ENCODE data around the gene RAB34. TPM values are rescaled to one million over a fixed set of nuclear protein-coding genes. Genes with fewer than 3 reads are reported as not detected.

RAB34 gene
- total RNA-seq, 1 experiment from 2014 or later: 161 TPM

DNA sequence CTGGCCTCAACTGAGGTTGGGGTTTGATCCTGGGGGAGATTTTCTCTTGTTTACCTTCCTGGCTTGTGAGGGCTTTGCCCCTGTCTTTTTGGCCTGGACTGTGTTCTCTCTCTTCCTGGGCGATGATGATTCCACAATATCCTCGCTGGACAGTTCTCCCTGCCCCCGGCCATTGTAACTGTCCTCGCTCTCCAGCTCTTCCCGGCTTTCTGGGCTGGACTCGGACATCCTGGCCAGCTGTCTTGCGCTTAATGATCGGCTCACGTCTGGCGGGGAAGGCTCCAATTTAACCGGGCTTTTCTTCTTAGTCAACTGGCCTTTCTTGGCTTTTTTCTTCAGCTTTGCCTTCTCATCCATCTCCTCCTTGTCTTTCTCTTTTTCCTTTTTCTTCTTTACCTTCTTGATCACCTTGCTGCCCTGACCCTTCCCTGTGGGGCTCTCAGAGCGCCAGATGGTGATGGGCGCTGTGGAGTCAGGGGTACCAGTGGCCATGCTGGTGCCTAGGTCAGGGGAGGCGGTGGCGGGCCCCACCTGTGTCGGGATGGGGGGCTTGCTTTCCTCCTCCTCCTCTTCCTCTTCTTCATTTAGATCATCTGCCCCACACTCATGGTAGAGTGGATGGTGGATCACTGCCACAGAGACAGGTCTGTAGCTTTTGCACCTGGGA is 14.0 kb downstream of the RAB34 start:
- no peak overlapping the region for H2AFZ ChIP-seq
- no peaks in the 10 kb centered on the region for H3K27me3 ChIP-seq (ENCODE audit: insufficient read depth, low read depth)
- no peaks in the 10 kb centered on the region for H3K9me2 ChIP-seq (ENCODE audit: insufficient read depth)
- no peak overlapping the region for H3K4me2 ChIP-seq
- TF ChIP-seq EZH2 (IDR thresholded peaks at IDR 0.05; ENCODE audit: low read depth): no peak
- TF ChIP-seq, protein P1, sequence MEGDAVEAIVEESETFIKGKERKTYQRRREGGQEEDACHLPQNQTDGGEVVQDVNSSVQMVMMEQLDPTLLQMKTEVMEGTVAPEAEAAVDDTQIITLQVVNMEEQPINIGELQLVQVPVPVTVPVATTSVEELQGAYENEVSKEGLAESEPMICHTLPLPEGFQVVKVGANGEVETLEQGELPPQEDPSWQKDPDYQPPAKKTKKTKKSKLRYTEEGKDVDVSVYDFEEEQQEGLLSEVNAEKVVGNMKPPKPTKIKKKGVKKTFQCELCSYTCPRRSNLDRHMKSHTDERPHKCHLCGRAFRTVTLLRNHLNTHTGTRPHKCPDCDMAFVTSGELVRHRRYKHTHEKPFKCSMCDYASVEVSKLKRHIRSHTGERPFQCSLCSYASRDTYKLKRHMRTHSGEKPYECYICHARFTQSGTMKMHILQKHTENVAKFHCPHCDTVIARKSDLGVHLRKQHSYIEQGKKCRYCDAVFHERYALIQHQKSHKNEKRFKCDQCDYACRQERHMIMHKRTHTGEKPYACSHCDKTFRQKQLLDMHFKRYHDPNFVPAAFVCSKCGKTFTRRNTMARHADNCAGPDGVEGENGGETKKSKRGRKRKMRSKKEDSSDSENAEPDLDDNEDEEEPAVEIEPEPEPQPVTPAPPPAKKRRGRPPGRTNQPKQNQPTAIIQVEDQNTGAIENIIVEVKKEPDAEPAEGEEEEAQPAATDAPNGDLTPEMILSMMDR (conservative IDR thresholded peaks at IDR 0.05): no peak
- ChIA-PET CTCF (no interaction called here), POLR2A (ENCODE audit: unreplicated experiment) (no interaction called here)
- BruUV-seq (replicated peaks): no TSS peak
- intact Hi-C loops (cut with micrococcal nuclease; ENCODE audit: unreplicated experiment): no loop called here
- DNase-seq: no peak
- H3K9me3 ChIP-seq (ENCODE audit: insufficient read depth, low read depth): no peaks in the 10 kb centered on the region
- H3K79me2 ChIP-seq (ENCODE audit: low read depth): no peaks in the 10 kb centered on the region
- H3K4me1 ChIP-seq (replicated peaks; ENCODE audit: insufficient read depth): no peaks in the 10 kb centered on the region
- H3K4me3 ChIP-seq: no peak overlapping the region
- peaks cover 14% of the 10 kb centered on the region; the same call in 1 of the 2 replicates for H3F3A ChIP-seq (ENCODE audit: insufficient read depth, low read depth)
- H3K27ac ChIP-seq: no peak overlapping the region
- H3K36me3 ChIP-seq (ENCODE audit: low read depth): no peaks in the 10 kb centered on the region; the same call in 1 of the 2 replicates
- H4K20me1 ChIP-seq (ENCODE audit: insufficient read depth): no peaks in the 10 kb centered on the region

DNA sequence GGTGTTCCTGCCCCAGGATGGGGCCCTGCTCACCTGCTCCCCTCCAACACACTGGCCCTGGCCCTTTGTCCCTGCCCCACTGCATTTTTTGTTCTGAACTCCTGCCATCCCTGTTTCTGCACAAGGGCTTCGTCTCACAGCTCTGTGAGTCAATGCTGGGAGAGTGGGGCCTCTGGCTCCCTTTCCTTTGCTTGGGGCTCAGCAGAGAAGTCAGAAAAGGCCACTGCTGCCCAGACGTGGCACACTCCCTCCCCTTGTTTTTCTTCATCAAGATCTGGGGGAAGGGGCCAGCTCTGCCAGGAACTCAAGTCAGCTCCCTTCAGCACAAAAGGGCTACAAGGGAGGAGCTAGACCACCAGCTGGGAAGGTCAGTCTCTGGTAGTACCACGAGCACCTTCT is 14.9 kb downstream of the RAB34 start:
- intact Hi-C loops (cut with micrococcal nuclease; ENCODE audit: unreplicated experiment): no loop called here
- Histone ChIP-seq H3K9me3 (ENCODE audit: insufficient read depth, low read depth) (no peaks in the 10 kb centered on the region), H4K20me1 (ENCODE audit: insufficient read depth) (no peaks in the 10 kb centered on the region), H3K27ac (no peak overlapping the region), H3K4me2 (no peak overlapping the region), H3F3A (ENCODE audit: insufficient read depth, low read depth) (peaks cover 17% of the 10 kb centered on the region; the same call in 1 of the 2 replicates), H3K27me3 (ENCODE audit: insufficient read depth, low read depth) (no peaks in the 10 kb centered on the region), H3K4me3 (no peak overlapping the region), H2AFZ (no peak overlapping the region), H3K4me1 (replicated peaks; ENCODE audit: insufficient read depth) (no peaks in the 10 kb centered on the region), H3K36me3 (ENCODE audit: low read depth) (peaks cover 4% of the 10 kb centered on the region; the same call in 1 of the 2 replicates), H3K79me2 (ENCODE audit: low read depth) (no peaks in the 10 kb centered on the region), H3K9me2 (ENCODE audit: insufficient read depth) (no peaks in the 10 kb centered on the region)
- BruUV-seq (replicated peaks): no TSS peak
- DNase-seq: no peak
- ChIA-PET POLR2A (ENCODE audit: unreplicated experiment) (no interaction called here), CTCF (no interaction called here)
- TF ChIP-seq, protein P1 (conservative IDR thresholded peaks at IDR 0.05): no peak
- TF ChIP-seq EZH2 (IDR thresholded peaks at IDR 0.05; ENCODE audit: low read depth): no peak

DNA sequence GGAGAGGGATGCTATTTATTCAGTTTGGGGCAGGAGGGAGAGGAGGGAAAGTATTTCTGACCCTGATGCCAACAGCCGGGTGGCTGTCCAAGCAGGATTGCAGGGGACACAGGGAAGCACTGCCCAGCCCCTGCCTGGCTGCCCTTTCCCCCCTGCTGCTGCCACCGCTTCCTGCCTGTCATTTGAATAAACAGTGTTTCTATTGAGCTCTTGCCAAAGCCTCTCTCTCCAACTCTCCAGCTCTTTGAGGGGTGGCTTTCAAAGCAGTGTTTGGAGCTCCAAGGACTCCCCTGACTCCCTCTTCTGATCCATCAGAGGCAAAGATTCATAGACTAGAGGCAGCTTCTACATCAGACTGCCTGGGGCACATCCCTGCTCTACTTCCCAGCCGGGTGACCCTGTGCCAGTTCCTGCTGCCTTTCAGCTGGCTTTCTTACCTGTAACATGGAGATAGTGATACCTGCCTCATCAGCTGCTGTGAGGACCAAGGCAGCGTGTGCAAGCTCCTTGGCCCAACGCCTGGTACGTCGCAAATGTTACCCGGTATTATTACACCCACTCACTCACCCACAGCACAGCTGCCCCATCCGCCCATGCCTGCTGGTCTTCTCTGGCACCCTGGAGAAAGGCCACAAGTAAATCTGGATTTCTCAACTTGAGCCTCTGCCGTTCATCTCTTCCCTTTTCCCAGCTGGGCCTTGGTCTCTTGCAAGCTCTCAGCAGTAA is 15.5 kb downstream of the RAB34 start:
- Histone ChIP-seq H3K4me1 (replicated peaks; ENCODE audit: insufficient read depth) (no peaks in the 10 kb centered on the region), H3K79me2 (ENCODE audit: low read depth) (no peaks in the 10 kb centered on the region), H3K4me2 (no peak overlapping the region), H3K27ac (no peak overlapping the region), H3K36me3 (ENCODE audit: low read depth) (peaks cover 4% of the 10 kb centered on the region; the same call in 1 of the 2 replicates), H4K20me1 (ENCODE audit: insufficient read depth) (no peaks in the 10 kb centered on the region), H3K4me3 (no peak overlapping the region), H3K27me3 (ENCODE audit: insufficient read depth, low read depth) (no peaks in the 10 kb centered on the region), H3K9me2 (ENCODE audit: insufficient read depth) (no peaks in the 10 kb centered on the region), H3F3A (ENCODE audit: insufficient read depth, low read depth) (peaks cover 12% of the 10 kb centered on the region; the same call in 1 of the 2 replicates), H3K9me3 (ENCODE audit: insufficient read depth, low read depth) (no peaks in the 10 kb centered on the region), H2AFZ (no peak overlapping the region)
- ChIA-PET POLR2A (ENCODE audit: unreplicated experiment) (no interaction called here), CTCF (no interaction called here)
- no TSS peak for BruUV-seq (replicated peaks)
- DNase-seq: no peak
- intact Hi-C loops (cut with micrococcal nuclease; ENCODE audit: unreplicated experiment): no loop called here
- TF ChIP-seq, protein P1 (conservative IDR thresholded peaks at IDR 0.05): no peak
- no peak for TF ChIP-seq EZH2 (IDR thresholded peaks at IDR 0.05; ENCODE audit: low read depth)
